ENCODE measurements around the gene EIPR1.

EIPR1 gene

GRCh38 chr2:3248754-3249475, 128.7 kb downstream of the EIPR1 start:
- DNase-seq (ENCODE audit: low spot score), result no peak
- TF ChIP-seq, protein P1, sequence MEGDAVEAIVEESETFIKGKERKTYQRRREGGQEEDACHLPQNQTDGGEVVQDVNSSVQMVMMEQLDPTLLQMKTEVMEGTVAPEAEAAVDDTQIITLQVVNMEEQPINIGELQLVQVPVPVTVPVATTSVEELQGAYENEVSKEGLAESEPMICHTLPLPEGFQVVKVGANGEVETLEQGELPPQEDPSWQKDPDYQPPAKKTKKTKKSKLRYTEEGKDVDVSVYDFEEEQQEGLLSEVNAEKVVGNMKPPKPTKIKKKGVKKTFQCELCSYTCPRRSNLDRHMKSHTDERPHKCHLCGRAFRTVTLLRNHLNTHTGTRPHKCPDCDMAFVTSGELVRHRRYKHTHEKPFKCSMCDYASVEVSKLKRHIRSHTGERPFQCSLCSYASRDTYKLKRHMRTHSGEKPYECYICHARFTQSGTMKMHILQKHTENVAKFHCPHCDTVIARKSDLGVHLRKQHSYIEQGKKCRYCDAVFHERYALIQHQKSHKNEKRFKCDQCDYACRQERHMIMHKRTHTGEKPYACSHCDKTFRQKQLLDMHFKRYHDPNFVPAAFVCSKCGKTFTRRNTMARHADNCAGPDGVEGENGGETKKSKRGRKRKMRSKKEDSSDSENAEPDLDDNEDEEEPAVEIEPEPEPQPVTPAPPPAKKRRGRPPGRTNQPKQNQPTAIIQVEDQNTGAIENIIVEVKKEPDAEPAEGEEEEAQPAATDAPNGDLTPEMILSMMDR (IDR thresholded peaks at IDR 0.05), result no peak
- Histone ChIP-seq H3K4me3 (no peak overlapping the region), H3K27ac (no peak overlapping the region)

DNA sequence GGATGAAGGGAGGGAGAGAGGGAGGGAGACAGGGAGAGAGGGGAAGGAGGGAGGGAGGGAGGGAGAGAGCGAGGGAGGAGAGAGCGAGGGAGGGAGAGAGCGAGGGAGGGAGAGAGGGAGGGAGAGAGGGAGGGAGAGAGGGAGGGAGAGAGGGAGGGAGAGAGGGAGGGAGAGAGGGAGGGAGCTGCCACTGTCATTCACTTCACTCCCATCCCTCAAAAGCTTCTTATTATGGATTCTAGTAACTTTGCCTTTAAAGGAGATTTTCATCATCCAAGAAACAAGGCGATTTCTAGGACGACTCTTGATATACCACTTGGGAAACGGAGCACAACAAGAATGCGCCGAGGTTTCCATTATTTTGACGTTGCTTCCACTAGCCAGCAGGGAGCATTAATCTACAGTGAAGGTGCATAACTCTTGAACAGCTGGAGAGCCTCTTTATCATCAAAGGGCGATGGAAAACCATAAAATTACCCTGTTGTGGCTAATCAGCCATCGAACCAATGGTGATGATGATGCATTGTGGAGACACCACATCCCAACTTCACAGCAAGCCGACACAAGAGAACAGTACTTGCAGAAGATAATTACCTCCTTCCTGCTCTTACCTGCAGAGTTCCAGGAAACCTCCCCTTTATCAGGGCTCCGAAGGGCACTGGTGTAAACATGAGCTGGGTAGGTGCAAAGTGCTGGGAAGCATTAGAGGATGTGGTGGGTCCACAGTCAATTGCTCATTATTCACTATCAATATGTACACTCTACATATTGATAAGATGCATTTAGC, 130.5 kb downstream of the EIPR1 start:
- no peak for DNase-seq (ENCODE audit: low spot score)
- H3K27ac ChIP-seq, result no peak overlapping the region
- no peak overlapping the region for H3K4me3 ChIP-seq
- TF ChIP-seq, protein P1 (IDR thresholded peaks at IDR 0.05), result no peak

GRCh38 chr2:3246406-3246805, 131.2 kb downstream of the EIPR1 start:
- TF ChIP-seq, protein P1 (IDR thresholded peaks at IDR 0.05), result no peak
- DNase-seq (ENCODE audit: low spot score), result no peak
- no peak overlapping the region for H3K27ac ChIP-seq

DNA sequence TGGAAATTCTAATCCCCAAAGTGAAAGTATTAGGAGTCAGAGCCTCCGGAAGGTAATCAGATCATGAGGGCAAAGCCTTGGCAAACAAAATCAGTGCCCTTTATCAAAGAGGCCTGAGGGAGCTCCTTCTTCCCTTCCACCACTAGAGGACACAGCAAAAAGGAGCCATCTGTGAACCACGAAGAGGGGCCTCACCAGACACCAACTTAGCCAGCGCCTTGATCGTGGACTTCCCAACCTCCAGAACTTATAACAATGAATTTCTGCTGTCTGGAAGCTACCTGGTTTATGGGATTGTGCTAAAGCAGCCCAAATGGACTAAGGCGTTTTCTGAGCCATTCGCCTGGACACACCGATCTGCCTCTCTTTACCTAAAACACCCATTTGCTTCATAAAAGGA, 133.1 kb downstream of the EIPR1 start:
- TF ChIP-seq, protein P1 (IDR thresholded peaks at IDR 0.05), result no peak
- Histone ChIP-seq H3K27ac (no peak overlapping the region), H3K4me3 (no peak overlapping the region)
- peak; percentile 22 for DNase-seq (ENCODE audit: low spot score)

More at GRCh38 chr2:3246406-3246805, 131.2 kb downstream of the EIPR1 start:
- no peak overlapping the region for H3K4me3 ChIP-seq

DNA sequence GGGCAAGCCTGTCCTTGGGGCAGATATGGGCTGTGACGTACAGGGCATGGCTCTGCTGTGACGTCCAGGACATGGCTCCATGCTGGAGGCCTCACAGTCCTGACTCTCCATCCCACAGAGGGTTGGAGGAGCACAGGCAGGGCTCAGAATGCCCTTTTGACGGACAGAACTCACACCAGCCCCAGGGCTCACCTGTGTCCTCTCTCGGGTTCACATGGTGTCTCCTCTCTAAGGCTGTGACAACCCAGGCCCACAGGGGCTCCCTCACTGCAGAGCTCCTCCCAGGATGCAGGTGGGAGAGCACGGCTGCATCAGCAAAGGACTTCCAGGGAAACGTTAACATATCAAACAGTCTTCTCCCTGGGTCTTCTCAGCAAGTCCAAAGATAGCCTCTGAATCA, 133.8 kb downstream of the EIPR1 start:
- TF ChIP-seq, protein P1 (IDR thresholded peaks at IDR 0.05), result no peak
- H3K27ac ChIP-seq, result no peak overlapping the region
- H3K4me3 ChIP-seq, result no peak overlapping the region
- DNase-seq (ENCODE audit: low spot score), result peak; percentile 47

GRCh38 chr2:3242747-3243369, 134.8 kb downstream of the EIPR1 start:
- no peak overlapping the region for H3K4me3 ChIP-seq
- TF ChIP-seq, protein P1 (IDR thresholded peaks at IDR 0.05), result no peak
- no peak overlapping the region for H3K27ac ChIP-seq
- DNase-seq (ENCODE audit: low spot score), result peak; percentile 14
